WI38 (cell line): Measurements from ENCODE around the gene CCBE1.
"Not testable (repeated sequence)": the region's sequence is repeated elsewhere in the genome, so short reads cannot be mapped to it uniquely, and the experiment has no call there.

ENCODE experiments used
- H3K4me3 ChIP-seq: 2 replicates; pipeline ENCODE4 v1.5.1; 2011; ENCODE audit warnings: low read depth, mild to moderate bottlenecking, control low read depth, low read length
- CTCF ChIP-seq: IDR thresholded peaks from 2 replicates; pipeline ENCODE4 v1.5.1; 2012; ENCODE audit warnings: low read depth, mild to moderate bottlenecking, control low read depth, low read length

The CCBE1 gene

GRCh38 chr18:59657012-59657411 lies 40.2 kb downstream of the CCBE1 start:
- no peak for TF ChIP-seq CTCF

GRCh38 chr18:59656373-59656887 lies 40.8 kb downstream of the CCBE1 start:
- no peak overlapping the region for H3K4me3 ChIP-seq
- no peak for TF ChIP-seq CTCF

More at GRCh38 chr18:59657012-59657411, 40.2 kb downstream of the CCBE1 start:
- H3K4me3 ChIP-seq = no peak overlapping the region

GRCh38 chr18:59655676-59656075 lies 41.5 kb downstream of the CCBE1 start:
- no peak for TF ChIP-seq CTCF
- no peak overlapping the region for H3K4me3 ChIP-seq

GRCh38 chr18:59651071-59651470 lies 46.2 kb downstream of the CCBE1 start:
- H3K4me3 ChIP-seq = no peak overlapping the region
- no peak for TF ChIP-seq CTCF

GRCh38 chr18:59650266-59650820 lies 46.9 kb downstream of the CCBE1 start:
- no peak overlapping the region for H3K4me3 ChIP-seq
- TF ChIP-seq CTCF = no peak

GRCh38 chr18:59649591-59649990 lies 47.6 kb downstream of the CCBE1 start:
- no peak for TF ChIP-seq CTCF
- H3K4me3 ChIP-seq = no peak overlapping the region

- not testable (repeated sequence) for H3K4me3 ChIP-seq
Measured at GRCh38 chr18:59648469-59648868, 48.8 kb downstream of the CCBE1 start.

GRCh38 chr18:59646963-59647307 lies 50.3 kb downstream of the CCBE1 start:
- no peak overlapping the region for H3K4me3 ChIP-seq
- no peak for TF ChIP-seq CTCF
